ENCODE data around the gene OR51T1. TPM values are rescaled to one million over a fixed set of nuclear protein-coding genes. Genes with fewer than 3 reads are reported as not detected.
"Not testable (repeated sequence)": the region's sequence is repeated elsewhere in the genome, so short reads cannot be mapped to it uniquely, and the experiment has no call there.

Gene OR51T1, protein sequence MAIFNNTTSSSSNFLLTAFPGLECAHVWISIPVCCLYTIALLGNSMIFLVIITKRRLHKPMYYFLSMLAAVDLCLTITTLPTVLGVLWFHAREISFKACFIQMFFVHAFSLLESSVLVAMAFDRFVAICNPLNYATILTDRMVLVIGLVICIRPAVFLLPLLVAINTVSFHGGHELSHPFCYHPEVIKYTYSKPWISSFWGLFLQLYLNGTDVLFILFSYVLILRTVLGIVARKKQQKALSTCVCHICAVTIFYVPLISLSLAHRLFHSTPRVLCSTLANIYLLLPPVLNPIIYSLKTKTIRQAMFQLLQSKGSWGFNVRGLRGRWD
- not detected in 2 replicates for total RNA-seq (2012; rRNA removed)

- no peaks in the 10 kb centered on the region for H3K36me3 ChIP-seq (ENCODE audit: insufficient read depth, low read length)
- peak within 1 kb of the TSS; percentile 46 for H3K9ac ChIP-seq (ENCODE audit: low read depth, low read length)
- no peaks in the 10 kb centered on the region for H3K9me3 ChIP-seq (replicated peaks; ENCODE audit: low read length)
- H3K4me1 ChIP-seq (ENCODE audit: control insufficient read depth, insufficient read depth, low read length) = peaks cover 23% of the 10 kb centered on the region
- H3K4me2 ChIP-seq (ENCODE audit: low read length) = peak within 1 kb of the TSS; percentile 57
- peak within 1 kb of the TSS; percentile 13 for H3K4me3 ChIP-seq (ENCODE audit: low read length)
- H3K27me3 ChIP-seq (ENCODE audit: control insufficient read depth, insufficient read depth, low read length) = no peaks in the 10 kb centered on the region
Measured at GRCh38 chr11:4881860-4882500, at the start of gene OR51T1. TSS of gene OR51T1 (plus strand) at chr11:4881900. CDS start at chr11:4881900, 0 bp downstream.

DNA sequence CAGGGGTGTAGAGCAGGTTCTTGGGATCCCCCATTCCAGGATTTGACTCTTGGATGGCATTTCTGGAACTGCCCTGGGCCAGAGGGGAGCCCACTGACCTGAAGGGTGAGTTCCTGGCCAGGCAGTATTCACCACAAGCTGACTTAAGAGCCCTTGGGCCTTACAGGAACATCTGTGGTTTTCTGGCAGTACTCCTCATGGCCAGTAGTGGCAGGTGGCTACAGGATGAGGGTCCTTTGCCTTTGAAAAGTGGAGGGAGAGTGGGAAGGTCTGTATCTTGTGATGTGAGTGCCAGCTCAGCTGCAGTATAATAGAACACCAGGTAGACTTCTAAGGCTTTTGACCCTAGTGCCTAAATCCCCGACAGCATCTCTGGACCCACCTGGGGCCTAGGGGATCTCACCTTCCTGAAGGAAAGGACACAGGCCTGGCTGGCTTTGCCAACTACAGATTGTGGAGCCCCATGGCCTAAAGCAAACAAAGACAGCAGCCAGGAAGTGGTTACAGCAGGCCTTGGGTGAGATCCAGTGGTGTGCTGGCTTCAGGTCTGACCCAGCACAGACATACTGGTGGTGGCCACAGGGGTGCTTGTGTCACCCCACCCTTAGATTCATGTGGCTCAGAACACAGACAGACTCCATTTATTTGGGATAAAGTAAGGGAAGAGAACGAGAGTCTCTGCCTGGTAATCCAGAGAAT, 41.7 kb upstream of the OR51T1 start:
- no peaks in the 10 kb centered on the region for H3K9me3 ChIP-seq (replicated peaks; ENCODE audit: low read length)
- no peaks in the 10 kb centered on the region for H3K4me1 ChIP-seq (ENCODE audit: control insufficient read depth, insufficient read depth, low read length)
- no peak overlapping the region for H3K4me3 ChIP-seq (ENCODE audit: low read length)
- no peak overlapping the region for H3K4me2 ChIP-seq (ENCODE audit: low read length)
- no peak overlapping the region for H3K9ac ChIP-seq (ENCODE audit: low read depth, low read length)
- no peaks in the 10 kb centered on the region for H3K36me3 ChIP-seq (ENCODE audit: insufficient read depth, low read length)
- peaks cover 6% of the 10 kb centered on the region for H3K27me3 ChIP-seq (ENCODE audit: control insufficient read depth, insufficient read depth, low read length)

GRCh38 chr11:4848908-4849532, 32.7 kb upstream of the OR51T1 start, which contains the start of gene OR51S1:
TSS of gene OR51S1 (minus strand) at chr11:4849208. CDS start at chr11:4849208, 0 bp downstream.
- Histone ChIP-seq H3K4me2 (ENCODE audit: low read length) (no peak within 1 kb of the TSS), H3K36me3 (ENCODE audit: insufficient read depth, low read length) (no peaks in the 10 kb centered on the region), H3K4me1 (ENCODE audit: control insufficient read depth, insufficient read depth, low read length) (no peaks in the 10 kb centered on the region)

GRCh38 chr11:4851033-4851432, 30.7 kb upstream of the OR51T1 start:
- Histone ChIP-seq H3K9me3 (replicated peaks; ENCODE audit: low read length) (no peaks in the 10 kb centered on the region), H3K4me2 (ENCODE audit: low read length) (no peak overlapping the region), H3K4me3 (ENCODE audit: low read length) (no peak overlapping the region), H3K4me1 (ENCODE audit: control insufficient read depth, insufficient read depth, low read length) (no peaks in the 10 kb centered on the region), H3K27me3 (ENCODE audit: control insufficient read depth, insufficient read depth, low read length) (peaks cover 14% of the 10 kb centered on the region), H3K36me3 (ENCODE audit: insufficient read depth, low read length) (no peaks in the 10 kb centered on the region), H3K9ac (ENCODE audit: low read depth, low read length) (no peak overlapping the region)

More at GRCh38 chr11:4848908-4849532, 32.7 kb upstream of the OR51T1 start, which contains the start of gene OR51S1:
- Histone ChIP-seq H3K27me3 (ENCODE audit: control insufficient read depth, insufficient read depth, low read length) (peaks cover 19% of the 10 kb centered on the region), H3K9me3 (replicated peaks; ENCODE audit: low read length) (no peaks in the 10 kb centered on the region), H3K9ac (ENCODE audit: low read depth, low read length) (no peak within 1 kb of the TSS), H3K4me3 (ENCODE audit: low read length) (no peak within 1 kb of the TSS)

DNA sequence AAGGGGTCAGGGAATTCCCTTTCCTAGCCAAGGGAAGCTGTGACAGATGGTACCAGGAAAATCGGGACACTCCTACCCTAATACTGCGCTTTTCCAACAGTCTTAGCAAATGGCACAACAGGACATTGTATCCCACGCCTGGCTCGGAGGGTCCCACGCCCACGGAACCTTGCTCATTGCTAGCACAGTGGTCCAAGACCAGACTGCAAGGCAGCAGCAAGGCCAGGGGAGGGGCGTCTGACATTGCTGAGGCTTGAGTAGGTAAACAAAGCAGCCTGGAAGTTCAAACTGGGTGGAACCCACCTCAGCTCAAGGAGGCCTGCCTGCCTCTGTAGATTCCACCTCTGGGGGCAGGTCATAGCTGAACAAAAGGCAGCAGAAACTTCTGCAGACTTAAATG, 27.4 kb upstream of the OR51T1 start:
- H3K4me2 ChIP-seq (ENCODE audit: low read length); H3K4me3 ChIP-seq (ENCODE audit: low read length); H3K9me3 ChIP-seq (replicated peaks; ENCODE audit: low read length); H3K36me3 ChIP-seq (ENCODE audit: insufficient read depth, low read length); H3K4me1 ChIP-seq (ENCODE audit: control insufficient read depth, insufficient read depth, low read length); H3K27me3 ChIP-seq (ENCODE audit: control insufficient read depth, insufficient read depth, low read length); H3K9ac ChIP-seq (ENCODE audit: low read depth, low read length): not testable (repeated sequence)

DNA sequence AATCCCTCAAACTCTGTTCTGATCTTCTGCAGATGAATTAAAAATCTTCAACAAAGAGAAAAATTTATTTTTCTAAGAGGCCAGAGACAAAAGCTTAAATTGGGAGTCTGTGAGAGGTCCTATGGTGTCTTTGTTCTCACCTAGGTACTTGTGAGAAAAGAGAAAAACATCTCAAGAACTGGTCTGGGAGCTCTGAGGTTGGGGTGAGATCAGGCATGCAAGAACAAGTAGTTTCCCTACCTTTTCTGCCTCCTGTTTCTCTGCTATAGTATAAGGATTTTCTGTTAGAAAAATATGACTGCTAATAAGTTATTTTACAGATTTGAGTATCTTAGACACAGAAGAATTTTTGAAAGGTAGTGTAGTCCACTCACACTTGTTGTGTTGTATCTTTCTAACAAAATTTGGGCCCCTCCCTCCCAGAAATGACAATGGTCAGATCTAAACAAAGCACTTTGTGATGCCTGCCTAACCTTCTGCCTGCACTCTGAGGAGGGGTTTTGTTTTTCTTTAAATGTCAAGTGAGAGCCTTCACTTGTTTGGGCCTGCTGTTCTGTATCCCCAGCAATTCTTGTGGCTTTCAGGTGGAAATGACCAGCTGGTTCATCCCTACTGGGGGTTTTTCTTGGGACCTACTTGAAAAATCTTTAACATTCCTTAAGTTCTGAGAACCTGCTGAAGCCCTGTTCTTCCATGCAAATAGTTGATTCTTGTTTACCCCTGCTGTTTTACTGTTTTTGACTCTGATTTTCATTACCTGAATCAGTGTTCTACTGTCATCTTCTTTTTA, 19.1 kb upstream of the OR51T1 start:
- Histone ChIP-seq H3K9ac (ENCODE audit: low read depth, low read length) (no peak overlapping the region), H3K4me3 (ENCODE audit: low read length) (no peak overlapping the region), H3K36me3 (ENCODE audit: insufficient read depth, low read length) (no peaks in the 10 kb centered on the region), H3K4me1 (ENCODE audit: control insufficient read depth, insufficient read depth, low read length) (no peaks in the 10 kb centered on the region), H3K4me2 (ENCODE audit: low read length) (no peak overlapping the region), H3K27me3 (ENCODE audit: control insufficient read depth, insufficient read depth, low read length) (peaks cover 7% of the 10 kb centered on the region), H3K9me3 (replicated peaks; ENCODE audit: low read length) (no peaks in the 10 kb centered on the region)

GRCh38 chr11:4863876-4864275, 17.8 kb upstream of the OR51T1 start:
- H3K4me1 ChIP-seq (ENCODE audit: control insufficient read depth, insufficient read depth, low read length) = no peaks in the 10 kb centered on the region
- H3K9me3 ChIP-seq (replicated peaks; ENCODE audit: low read length) = no peaks in the 10 kb centered on the region
- H3K36me3 ChIP-seq (ENCODE audit: insufficient read depth, low read length) = no peaks in the 10 kb centered on the region
- H3K9ac ChIP-seq (ENCODE audit: low read depth, low read length) = no peak overlapping the region
- no peak overlapping the region for H3K4me3 ChIP-seq (ENCODE audit: low read length)
- peaks cover 7% of the 10 kb centered on the region for H3K27me3 ChIP-seq (ENCODE audit: control insufficient read depth, insufficient read depth, low read length)
- H3K4me2 ChIP-seq (ENCODE audit: low read length) = no peak overlapping the region

- H3K4me2 ChIP-seq (ENCODE audit: low read length) = no peak overlapping the region
- H3K4me3 ChIP-seq (ENCODE audit: low read length) = no peak overlapping the region
- H3K9ac ChIP-seq (ENCODE audit: low read depth, low read length) = no peak overlapping the region
- H3K27me3 ChIP-seq (ENCODE audit: control insufficient read depth, insufficient read depth, low read length) = no peaks in the 10 kb centered on the region
- H3K9me3 ChIP-seq (replicated peaks; ENCODE audit: low read length) = no peaks in the 10 kb centered on the region
- no peaks in the 10 kb centered on the region for H3K36me3 ChIP-seq (ENCODE audit: insufficient read depth, low read length)
- H3K4me1 ChIP-seq (ENCODE audit: control insufficient read depth, insufficient read depth, low read length) = no peaks in the 10 kb centered on the region
Measured at GRCh38 chr11:4865855-4866254, 15.8 kb upstream of the OR51T1 start.

GRCh38 chr11:4881188-4881587, 512 bp upstream of the OR51T1 start:
- Histone ChIP-seq H3K4me3 (ENCODE audit: low read length) (peak overlapping the region; percentile 13), H3K27me3 (ENCODE audit: control insufficient read depth, insufficient read depth, low read length) (no peaks in the 10 kb centered on the region), H3K36me3 (ENCODE audit: insufficient read depth, low read length) (no peaks in the 10 kb centered on the region), H3K4me1 (ENCODE audit: control insufficient read depth, insufficient read depth, low read length) (peaks cover 23% of the 10 kb centered on the region), H3K4me2 (ENCODE audit: low read length) (peak overlapping the region; percentile 57), H3K9me3 (replicated peaks; ENCODE audit: low read length) (no peaks in the 10 kb centered on the region), H3K9ac (ENCODE audit: low read depth, low read length) (peak overlapping the region; percentile 46)

DNA sequence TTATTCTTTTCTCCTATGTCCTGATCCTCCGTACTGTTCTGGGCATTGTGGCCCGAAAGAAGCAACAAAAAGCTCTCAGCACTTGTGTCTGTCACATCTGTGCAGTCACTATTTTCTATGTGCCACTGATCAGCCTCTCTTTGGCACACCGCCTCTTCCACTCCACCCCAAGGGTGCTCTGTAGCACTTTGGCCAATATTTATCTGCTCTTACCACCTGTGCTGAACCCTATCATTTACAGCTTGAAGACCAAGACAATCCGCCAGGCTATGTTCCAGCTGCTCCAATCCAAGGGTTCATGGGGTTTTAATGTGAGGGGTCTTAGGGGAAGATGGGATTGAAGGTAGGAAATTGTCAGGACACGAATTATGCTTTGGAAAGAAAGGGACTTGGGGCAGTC, 843 bp downstream of the OR51T1 start:
- peak overlapping the region; percentile 8 for H3K4me3 ChIP-seq (ENCODE audit: low read length)
- H3K9me3 ChIP-seq (replicated peaks; ENCODE audit: low read length) = no peaks in the 10 kb centered on the region
- H3K36me3 ChIP-seq (ENCODE audit: insufficient read depth, low read length) = no peaks in the 10 kb centered on the region
- no peaks in the 10 kb centered on the region for H3K27me3 ChIP-seq (ENCODE audit: control insufficient read depth, insufficient read depth, low read length)
- H3K9ac ChIP-seq (ENCODE audit: low read depth, low read length) = no peak overlapping the region
- H3K4me1 ChIP-seq (ENCODE audit: control insufficient read depth, insufficient read depth, low read length) = peaks cover 23% of the 10 kb centered on the region
- H3K4me2 ChIP-seq (ENCODE audit: low read length) = peak overlapping the region; percentile 57

All from skeletal muscle satellite cell (primary cell).